GM18519 (cell line): ENCODE measurements around the gene GEN1.
"Not testable (repeated sequence)": the region's sequence is repeated elsewhere in the genome, so short reads cannot be mapped to it uniquely, and the experiment has no call there.

Source experiments
- ATAC-seq: cut with Tn5 transposase; IDR thresholded peaks from one replicate; pipeline ENCODE4 v1.9.1; 2021; ENCODE audit warnings: mild to moderate bottlenecking, moderate library complexity; ENCODE audit not compliant: unreplicated experiment, low FRiP score

The GEN1 gene

GRCh38 chr2:17821535-17822444 is 67.9 kb downstream of the GEN1 start:
- ATAC-seq, result peak; percentile 30

GRCh38 chr2:17822445-17823117 is 68.6 kb downstream of the GEN1 start:
- peak; percentile 60 for ATAC-seq

- not testable (repeated sequence) for ATAC-seq
Observed at GRCh38 chr2:17823646-17824045, 69.7 kb downstream of the GEN1 start.

GRCh38 chr2:17827316-17827715 is 73.4 kb downstream of the GEN1 start:
- no peak for ATAC-seq

- no peak for ATAC-seq
Observed at GRCh38 chr2:17827785-17828184, 73.8 kb downstream of the GEN1 start.

GRCh38 chr2:17830053-17831034 is 76.4 kb downstream of the GEN1 start:
- ATAC-seq, result peak; percentile 89

GRCh38 chr2:17835516-17835915 is 81.6 kb downstream of the GEN1 start:
- no peak for ATAC-seq
